GM18526 (cell line): Measurements from ENCODE around the gene CSPG4.

ENCODE experiments used
- POLR2A ChIP-seq: IDR thresholded peaks from 3 replicates; pipeline ENCODE4 v1.6.1; 2011; ENCODE audit not compliant: insufficient read length; ENCODE audit errors: extremely low read depth

CSPG4 gene

DNA sequence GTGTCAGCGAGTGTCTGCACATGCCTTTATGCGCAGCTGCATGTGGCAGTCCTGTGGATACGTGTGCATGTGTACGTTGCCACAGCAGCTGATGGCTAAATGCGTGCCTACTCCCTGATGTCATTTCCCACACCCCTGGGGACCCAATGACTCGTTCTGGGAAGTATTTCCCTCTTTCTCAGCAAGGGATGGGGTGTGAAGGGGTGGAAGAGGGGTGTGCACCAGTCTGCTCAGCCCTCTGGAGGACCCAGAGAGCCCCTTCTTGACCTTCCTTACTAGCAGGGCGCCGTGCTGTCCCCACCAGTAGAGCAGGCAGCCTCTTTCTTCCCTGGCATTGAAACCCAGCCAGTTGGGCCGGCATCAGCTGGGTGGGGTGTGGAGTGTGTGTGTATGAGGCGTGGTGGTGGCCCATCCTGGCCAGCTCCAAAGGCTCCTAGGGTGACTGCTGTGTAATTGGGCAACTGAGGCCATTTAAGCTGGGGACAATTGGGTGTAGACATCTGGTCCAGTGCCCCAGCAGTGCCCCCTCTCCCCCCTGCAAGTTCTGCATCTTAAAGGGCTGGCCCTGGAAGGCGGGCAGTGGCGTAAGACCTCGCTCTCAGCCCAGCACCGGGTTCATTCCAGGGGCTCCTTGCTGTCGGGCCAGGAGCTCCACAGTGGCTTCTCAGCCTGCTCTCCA lies 45.7 kb downstream of the CSPG4 start:
- no peak for TF ChIP-seq POLR2A

DNA sequence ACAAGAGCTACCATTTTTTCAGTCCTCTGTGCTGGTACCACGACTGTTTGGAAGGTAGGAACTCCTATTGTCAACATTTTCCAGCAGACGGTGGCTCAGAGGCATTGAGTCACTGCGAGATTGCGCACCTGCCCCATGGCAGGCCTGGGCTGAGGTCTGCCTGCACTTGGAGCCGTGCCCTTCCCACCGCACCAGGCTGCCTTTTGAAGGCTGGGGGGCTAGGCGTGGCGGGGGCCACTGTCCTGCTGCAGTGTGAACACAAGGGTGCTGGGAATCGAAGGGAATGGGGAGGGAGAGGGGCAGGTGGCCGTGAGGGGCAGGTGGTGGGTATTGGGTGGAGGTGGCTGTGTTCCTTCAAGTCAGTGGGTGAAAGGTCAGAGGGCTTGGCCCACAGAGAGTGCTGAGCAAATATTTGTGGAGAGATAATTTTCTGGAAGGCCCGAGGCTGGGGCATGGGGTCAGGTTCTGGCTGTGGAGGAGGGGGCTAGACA lies 48.7 kb downstream of the CSPG4 start:
- TF ChIP-seq POLR2A, result no peak

DNA sequence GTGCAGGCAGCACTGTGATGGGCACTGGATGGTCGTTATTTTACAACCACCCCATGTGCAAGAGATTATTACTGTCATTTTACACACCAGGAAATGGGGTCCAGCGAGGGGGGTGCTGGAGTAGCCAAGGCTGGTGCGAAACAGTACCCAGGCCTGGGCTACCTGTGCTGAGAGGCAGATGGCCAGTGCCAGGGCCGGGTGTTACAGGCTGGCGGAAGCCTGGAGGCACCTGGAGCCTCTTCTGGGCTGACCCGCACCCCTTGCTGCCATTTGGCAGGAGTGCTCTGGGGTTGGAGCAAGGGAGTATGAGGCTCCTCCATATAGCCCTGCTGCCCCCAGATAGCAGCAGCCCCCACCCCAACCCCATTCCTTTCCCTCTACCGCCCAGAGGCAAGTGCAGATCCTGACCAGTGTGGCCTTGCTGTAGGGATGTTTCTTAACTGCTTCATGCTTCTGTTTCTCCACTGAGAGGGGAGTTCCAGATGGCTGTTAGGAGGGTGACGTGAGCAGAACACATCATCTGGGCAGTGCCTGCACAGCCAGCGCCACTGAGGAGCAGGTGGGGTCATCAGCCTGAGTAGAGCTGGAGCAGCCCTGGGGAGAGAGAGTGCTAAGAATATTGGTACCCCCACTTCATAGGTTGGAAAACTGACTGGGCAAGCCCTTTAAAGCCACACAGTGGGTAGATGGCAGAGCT lies 49.7 kb downstream of the CSPG4 start:
- TF ChIP-seq POLR2A, result no peak

DNA sequence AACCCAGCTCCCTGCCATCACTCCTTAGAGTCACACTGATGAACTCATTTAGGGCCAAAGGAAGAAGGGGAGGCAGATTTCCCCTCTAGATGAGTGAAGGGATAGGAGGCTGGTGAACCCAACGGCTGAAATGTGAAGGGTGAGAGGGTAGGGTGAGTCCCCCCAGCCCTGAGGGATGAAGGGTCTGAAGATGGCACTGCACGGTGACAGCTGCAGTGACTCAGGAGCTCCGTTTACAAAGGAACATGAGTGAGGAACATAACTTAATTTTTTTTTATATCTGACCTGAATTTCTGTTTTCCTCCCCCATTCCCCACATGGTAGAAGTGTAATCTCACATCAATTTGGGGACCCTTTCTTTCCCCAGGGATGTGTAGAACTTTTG lies 50.9 kb downstream of the CSPG4 start:
- TF ChIP-seq POLR2A, result no peak

DNA sequence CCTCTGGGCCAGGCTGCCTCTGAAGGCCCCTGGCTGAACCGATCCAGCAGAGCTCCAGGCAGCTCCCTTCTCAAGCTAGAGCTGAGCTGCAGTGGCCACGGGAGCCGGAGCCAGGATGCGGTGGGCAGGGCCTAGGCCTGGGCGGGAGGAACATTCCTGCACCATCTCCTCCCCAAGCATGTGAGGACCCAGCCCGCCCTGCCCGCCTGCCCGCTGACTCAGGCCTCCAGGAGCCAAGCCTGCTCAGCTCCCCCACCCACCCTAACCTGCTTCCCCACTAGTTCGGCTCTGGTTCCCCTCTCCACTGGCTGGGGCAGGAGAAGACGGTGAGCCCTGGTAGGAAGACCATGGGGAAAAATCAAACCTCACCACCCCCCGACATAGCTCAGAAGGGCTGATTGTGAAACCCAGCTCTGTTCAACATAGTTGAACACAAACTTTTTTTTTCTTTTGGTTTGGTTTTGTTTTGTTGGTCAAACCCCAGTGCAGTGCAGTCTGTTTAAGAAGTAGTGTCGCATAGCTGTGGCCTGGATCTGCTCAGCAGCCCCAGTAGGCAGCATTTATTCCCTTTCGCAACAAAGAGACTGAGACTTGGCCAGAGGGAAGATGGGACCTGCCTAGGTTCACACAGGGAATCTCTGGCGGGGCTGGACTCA lies 51.4 kb downstream of the CSPG4 start:
- no peak for TF ChIP-seq POLR2A

DNA sequence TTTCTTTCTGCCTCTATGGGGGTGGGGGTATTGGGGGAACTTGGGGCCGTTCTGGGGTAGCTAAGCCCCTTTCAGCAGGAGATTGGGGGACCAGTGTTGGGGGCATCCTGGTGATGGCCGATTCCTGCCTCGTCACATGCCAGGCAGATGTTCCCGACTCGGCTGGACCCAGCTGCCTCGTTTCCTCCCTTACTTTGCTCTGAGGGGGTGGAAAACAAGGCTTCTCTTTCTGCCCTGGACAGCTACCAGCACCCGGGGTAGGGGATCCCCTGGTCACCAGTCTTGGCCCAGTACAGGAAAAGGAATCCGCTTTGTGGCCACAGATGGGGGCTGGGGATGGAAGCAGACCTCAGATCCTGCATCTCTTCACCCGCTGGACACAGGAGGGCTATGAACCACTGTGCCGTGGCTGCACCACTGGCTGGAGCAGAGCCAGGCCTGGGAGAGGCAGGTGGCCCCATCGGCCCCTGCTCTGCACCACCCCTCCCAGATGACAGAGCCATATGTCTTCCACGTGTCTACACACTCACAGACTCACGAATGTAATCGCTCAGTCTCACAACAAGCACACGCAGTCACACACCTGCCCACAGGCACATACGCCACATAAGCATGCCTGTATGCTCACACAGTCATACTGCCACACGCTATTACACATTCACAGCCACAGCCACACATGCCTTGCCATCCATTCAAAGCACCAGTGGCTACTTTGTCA lies 52.6 kb downstream of the CSPG4 start:
- no peak for TF ChIP-seq POLR2A

DNA sequence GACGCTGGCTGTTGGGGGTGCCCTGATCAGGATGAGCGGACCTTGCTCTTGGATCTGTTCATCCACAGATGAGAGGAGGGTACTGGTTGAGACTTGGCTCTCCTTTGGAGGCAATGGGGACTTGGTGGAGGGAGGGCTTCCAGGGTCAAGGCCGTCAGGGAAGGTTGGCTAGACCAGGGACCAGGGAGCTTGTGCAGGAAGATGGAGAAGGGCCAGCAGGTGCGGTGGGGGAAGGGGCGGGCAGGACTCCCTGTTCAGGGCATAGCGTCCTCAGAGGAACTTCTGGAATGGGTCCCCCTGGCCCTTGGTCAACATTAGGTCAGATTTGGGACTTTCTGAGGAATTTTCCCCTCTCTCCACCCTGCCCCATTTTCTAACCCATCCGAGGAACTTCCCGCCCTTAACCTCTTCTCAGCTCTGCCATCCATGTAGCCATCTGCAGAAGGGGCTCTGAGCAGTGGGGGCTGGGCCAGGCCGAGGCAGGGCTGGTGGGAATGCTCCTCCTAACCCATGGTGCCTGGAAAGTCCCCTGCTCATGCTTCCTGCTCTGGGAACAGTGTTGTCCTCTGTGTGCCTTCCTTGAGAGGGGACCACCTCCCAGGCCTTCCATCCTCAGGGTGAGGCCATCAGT lies 53.4 kb downstream of the CSPG4 start:
- no peak for TF ChIP-seq POLR2A

DNA sequence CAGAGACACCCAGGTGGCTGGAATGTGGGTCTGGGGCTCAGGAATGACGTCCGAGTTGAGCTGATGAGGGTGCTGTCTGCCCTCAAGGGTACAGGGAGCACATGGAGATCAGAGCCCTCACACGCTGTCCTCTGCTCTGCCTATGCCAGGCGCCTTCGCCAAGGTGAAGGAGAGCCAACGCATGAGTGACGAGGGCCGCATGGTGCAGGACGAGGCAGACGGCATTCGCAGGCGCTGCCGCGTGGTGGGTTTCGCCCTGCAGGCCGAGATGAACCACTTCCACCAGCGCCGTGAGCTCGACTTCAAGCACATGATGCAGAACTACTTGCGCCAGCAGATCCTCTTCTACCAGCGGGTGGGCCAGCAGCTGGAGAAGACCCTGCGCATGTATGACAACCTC lies 55.8 kb downstream of the CSPG4 start:
- TF ChIP-seq POLR2A, result no peak

DNA sequence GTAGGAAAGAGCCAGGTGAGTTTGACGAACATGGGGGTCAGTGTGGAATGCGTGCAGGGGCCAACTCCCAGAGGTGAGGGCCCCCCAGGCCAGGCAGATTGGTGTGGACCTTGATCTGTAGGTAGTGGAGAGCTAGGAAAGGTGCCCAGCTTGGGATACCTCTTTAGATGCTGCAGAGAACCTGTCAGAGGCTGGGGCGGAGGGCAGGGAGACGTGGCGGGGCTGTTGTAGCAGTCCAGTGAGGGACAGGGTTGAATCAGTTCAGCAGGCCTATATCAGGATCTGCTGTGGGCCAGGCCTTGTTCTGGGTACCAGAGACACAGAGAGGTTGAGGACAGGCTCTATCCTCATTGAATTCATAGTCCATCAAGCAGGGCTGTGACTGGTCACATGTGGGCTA lies 56.3 kb downstream of the CSPG4 start:
- no peak for TF ChIP-seq POLR2A

DNA sequence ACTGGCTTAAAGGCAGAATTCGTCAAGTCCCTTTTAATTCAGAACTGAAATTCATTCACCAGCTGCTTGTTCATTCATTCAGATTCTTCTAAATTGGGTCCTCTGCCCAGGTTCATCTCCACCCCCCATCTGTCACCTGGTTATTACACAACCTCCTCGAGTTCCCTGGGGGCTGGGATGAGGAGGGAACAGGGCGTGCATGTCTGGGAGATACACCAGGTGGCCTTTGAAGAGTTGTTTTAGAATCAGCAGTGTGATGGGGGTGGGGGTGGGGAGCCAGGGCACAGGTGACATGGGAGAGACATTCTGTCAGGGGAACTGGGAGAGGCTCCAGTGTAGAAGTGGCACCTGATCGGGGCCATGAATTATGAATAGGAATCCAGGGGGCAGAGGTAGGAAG lies 56.7 kb downstream of the CSPG4 start:
- no peak for TF ChIP-seq POLR2A

DNA sequence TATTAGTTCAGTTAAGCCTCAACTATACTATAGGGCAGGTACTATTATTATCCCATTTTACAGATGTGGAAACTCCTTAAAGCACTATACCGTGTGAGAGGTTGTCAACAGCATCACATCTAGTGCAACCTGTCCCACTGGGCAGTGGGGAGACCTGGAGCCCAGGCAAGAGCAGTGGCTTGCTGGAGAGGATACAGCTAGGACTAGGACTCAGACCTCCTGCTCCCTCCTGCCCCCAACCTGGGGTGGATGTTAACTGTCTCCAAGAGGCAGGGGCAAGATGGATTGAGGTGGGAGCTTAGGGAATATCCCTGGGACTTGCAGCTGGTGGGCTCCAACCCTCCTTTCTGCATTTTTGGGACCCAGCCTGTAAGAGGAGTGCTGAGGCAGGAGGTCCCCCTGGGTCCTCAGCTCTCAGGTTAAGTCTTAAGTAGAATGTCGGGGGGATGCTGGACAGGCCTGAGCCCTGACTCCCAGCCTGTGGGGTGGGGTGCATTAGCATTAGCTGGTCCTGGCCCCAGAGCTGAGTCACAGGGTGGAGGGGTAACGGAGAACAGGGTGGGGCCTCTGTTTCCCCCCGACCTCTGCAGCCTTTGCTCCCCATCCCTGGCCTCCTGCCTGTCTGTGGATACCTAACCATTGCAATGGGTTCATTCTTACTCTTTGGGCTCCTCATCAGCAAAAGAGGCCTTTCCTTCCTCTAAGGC lies 58.3 kb downstream of the CSPG4 start:
- no peak for TF ChIP-seq POLR2A

DNA sequence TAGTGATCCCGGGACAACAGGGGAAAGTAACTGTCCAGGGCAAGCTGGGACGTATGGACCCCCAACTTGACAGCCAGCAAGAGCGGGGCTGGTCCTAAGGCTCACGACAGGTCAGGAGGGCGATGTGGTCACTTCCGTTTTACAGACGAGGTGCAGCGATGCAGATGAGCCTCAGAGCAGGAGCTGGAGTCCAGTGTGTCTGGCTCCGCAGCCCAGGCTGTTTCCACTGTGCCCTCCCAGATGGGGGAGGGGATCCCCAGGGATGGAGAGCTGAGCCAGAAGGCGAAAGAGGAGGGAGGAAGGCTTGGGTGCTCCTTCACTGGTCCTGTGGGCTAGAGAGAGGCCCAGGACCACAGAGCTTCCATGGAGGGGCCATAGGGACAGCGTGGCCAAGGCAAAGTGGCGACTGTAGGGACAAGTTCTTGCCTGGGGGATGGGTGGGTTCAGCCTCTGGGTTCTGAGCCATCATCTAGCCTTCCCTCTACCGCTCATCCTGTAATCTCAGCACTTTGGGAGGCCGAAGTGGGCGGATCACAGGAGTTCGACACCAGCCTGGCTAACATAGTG lies 59.2 kb downstream of the CSPG4 start:
- no peak for TF ChIP-seq POLR2A

DNA sequence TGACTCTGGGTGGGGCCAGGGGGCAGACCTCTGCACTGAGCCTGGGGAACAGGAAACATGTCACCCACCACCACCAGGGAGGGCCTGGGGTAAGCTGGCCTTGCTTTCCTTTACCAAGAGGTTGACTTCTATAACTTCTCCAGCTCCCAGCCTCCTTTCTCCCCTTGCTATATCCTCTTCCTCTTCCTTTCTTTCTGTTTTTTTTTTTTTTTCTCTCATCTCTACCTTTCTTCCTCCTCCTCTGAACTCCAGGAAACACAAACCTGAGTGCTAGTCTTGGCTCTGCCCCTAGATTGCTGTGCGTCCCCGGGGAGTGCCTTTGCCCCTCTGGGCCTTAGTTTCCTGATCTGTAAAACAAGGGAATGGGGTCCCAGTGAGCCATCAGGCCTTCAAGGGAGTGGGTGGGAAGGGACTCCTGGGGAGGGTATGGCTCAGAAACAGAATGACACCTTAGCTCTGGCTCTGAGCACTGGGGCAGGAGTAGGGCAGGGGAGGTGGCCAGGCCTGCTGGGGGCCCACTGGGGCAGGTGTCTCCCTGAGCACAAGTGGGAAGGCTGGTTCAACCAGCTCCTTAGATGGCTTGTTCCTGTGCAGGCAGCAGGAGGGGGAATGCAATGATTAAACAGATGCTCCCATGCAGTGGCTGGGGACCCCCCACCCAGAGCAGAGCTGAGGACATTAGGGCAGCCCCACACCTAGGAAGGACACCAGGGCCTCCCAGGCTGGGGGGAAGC lies 60.7 kb downstream of the CSPG4 start:
- no peak for TF ChIP-seq POLR2A
